Umbilical cord (tissue), 2 donors: ENCODE data around the gene PML. TPM values are rescaled to one million over a fixed set of nuclear protein-coding genes. Genes with fewer than 3 reads are reported as not detected.

Experiments
- DNase-seq: peaks from one replicate; pipeline ENCODE4 v3.0.0-alpha.2; 2015; ENCODE audit warnings: low spot score
- total RNA-seq: library from RNA; depleted of rRNA; stranded (reverse); fragments of >200 nt; gene quantifications from one replicate; pipeline ENCODE4 v1.2.3, GENCODE V29; 2014; ENCODE audit warnings: low replicate concordance; ENCODE audit not compliant: insufficient read depth

Gene PML
- total RNA-seq, 1 donor from 2014 or later: 20.9 TPM

- peak; percentile 87 for DNase-seq
Measured at GRCh38 chr15:74006774-74007639, 12.5 kb downstream of the PML start.

DNA sequence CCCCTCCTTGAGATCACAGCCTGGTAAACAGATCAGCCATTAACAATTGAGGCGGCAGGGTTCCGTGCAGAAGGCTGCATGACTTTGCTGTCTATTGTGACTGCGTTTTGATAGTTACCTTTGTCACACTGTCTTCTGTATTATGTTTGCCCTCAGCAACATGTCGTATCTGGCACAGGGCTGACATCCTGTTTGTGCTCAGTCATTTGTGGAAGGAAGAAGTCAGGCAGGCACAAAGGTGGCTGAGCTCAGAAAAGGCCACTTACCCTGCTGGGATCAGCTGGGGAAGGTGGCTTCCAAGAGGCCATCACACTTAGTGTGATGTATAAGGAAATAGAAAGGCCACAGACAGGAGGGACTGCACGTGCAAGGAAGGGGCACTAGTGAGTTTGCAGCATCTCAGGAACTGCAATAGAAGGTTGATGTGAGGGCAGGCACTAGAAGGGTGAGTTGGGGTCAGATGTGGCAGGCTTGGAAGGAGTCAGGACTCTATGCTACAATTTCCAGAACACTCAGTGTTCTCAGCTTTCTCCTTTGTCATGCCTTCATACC is 13.4 kb downstream of the PML start:
- DNase-seq: no peak

DNA sequence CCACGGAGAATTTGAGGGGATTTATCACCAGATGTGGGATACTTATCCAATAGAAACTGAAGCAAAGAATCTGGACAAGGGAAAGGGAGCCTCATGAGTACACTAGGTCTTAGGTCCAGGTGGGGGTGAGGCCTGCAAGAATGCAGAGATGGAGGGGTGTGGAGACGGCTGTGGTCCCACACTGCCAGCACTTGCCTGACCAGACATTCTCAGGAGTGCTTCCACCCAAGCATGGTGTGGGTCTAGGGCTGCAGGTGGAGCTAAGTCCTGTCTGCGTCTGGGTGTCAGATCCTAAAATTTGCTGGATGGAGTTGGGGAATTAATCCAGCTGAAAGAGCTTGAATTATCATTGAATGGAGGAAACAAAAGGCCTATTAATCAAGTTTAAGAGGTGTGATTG is 14.4 kb downstream of the PML start:
- no peak for DNase-seq

DNA sequence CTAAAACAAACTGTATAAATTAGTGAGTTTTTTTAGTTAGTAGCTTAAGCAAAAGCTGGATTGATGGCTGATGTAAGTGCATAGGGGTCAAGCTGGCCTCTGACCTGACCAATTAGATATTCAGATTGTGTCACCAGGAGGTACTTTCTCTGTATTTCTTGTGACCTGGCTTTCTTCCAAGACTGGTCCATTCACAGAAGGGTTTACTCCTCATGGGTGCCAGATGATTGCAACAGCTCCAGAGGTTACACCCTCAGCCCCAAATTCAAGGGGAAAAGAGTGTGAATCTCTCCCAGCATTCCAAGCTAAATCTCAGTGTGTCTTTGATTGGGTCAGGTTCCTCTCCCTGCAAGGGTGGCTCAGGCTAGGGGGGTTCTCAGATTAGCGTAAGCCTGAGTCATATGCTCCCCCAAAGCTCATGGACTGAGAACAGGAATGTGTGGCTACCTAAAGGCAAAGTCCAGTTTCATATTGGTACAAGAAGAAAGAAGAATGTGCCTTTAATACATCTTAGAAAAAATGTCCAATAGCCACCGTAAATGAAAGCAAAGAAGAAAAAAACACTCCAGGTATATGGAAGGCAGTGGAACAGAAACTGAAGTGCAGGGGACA is 16.5 kb downstream of the PML start:
- no peak for DNase-seq

DNA sequence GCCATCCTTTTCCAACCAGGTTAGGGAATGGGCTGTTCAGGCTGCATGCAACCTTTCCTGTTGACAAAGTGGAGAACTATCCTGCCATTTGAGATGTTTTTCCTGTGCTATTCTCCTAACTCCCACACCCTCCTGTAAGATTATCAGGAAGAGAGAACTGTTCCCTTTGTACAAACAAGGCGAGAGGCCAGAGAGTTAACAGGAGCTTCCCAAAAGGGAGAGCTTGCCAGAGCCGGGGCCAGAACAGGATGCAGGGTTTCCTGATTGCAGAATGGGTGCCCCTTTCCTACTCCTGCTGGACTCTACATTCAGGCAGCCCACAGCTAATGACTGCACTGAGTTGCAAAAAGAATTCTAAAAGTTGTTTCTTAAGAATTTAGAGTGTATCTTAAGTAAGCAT is 17.1 kb downstream of the PML start:
- DNase-seq: peak; percentile 80

- DNase-seq: no peak
Measured at GRCh38 chr15:74013374-74013894, 18.9 kb downstream of the PML start.

DNA sequence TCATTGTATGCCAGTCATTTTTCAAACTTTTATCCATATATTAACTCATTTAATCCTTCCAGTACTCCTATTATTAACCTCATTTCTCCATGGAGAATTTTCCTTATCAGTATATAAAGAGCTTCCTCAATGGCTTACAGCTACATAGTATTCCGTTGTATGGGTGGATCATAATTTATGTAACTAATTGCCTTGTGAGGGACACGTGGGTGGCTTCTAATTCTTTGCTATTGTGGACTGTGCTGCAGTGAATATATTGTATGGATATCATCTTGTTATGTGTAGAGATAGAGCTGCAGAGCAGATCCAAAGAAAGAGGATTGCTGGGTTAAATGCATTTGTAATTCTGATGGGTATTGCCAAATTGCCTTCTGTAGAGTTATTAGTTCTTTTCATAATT is 25.2 kb downstream of the PML start:
- no peak for DNase-seq

GRCh38 chr15:74022706-74023470 is 28.4 kb downstream of the PML start:
- no peak for DNase-seq

- DNase-seq: no peak
Measured at GRCh38 chr15:74024687-74025086, 30.2 kb downstream of the PML start.

- DNase-seq: no peak
Measured at GRCh38 chr15:74025436-74025835, 30.9 kb downstream of the PML start.

- DNase-seq: no peak
Measured at GRCh38 chr15:74027688-74028087, 33.2 kb downstream of the PML start.

GRCh38 chr15:74028646-74029045 is 34.1 kb downstream of the PML start:
- no peak for DNase-seq

- no peak for DNase-seq
Measured at GRCh38 chr15:74032046-74032445, 37.5 kb downstream of the PML start.

DNA sequence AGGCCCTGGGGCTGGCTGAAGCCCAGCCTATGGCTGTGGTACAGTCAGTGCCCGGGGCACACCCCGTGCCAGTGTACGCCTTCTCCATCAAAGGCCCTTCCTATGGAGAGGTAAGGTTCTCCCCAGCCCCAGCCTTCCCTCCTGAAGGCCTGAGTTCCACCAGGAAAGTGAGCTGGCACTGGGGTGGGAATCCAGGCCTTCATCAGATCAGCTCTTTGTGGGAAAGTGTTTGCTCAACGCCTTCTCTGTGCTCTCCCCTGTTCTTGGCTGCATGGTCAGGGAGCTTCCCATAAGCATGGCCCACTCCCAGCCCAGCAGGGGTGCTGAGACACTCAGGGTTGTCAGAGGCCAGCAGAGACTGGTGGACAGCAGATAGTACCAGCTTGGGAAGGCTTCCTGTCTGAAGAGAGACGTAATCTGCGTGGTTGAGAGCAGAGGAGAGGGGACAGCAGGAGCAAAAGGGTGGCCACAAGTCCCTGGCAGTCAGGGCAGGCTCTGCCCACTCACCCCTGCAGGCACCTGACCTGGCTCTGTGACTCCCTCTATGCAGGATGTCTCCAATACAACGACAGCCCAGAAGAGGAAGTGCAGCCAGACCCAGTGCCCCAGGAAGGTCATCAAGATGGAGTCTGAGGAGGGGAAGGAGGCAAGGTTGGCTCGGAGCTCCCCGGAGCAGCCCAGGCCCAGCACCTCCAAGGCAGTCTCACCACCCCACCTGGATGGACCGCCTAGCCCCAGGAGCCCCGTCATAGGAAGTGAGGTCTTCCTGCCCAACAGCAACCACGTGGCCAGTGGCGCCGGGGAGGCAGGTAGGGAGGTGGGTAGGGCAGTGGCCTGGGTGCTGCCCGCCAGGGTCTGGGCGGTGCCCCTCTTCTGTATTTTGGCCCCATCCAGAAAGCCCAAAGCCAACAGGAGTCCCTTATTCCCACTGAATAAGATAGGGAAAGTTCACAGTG is 38.4 kb downstream of the PML start:
- DNase-seq: no peak

- DNase-seq: no peak
Measured at GRCh38 chr15:74034206-74034755, 39.8 kb downstream of the PML start.

DNA sequence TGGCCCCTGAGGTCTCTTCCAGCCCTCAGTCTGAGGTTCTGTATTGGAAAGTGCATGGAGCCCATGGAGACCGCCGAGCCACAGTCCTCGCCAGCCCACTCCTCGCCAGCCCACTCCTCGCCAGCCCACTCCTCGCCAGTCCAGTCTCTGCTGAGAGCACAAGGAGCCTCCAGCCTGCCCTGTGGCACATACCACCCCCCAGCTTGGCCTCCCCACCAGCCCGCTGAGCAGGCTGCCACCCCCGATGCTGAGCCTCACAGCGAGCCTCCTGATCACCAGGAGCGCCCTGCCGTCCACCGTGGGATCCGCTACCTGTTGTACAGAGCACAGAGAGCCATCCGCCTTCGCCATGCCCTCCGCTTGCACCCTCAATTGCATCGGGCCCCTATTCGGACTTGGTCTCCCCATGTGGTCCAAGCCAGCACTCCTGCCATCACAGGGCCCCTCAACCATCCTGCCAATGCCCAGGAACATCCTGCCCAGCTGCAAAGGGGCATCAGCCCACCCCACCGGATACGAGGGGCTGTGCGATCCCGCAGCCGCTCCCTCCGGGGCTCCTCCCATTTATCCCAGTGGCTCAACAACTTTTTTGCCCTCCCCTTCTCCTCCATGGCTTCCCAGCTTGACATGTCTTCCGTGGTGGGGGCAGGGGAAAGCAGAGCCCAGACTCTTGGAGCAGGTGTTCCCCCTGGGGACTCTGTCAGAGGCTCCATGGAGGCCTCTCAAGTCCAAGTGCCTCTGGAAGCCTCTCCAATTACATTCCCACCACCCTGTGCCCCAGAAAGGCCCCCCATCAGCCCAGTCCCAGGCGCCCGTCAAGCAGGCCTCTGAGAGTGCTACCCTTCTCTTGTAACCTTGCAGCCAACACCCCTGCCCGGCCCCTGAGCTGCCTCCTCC is 40.9 kb downstream of the PML start:
- no peak for DNase-seq

DNA sequence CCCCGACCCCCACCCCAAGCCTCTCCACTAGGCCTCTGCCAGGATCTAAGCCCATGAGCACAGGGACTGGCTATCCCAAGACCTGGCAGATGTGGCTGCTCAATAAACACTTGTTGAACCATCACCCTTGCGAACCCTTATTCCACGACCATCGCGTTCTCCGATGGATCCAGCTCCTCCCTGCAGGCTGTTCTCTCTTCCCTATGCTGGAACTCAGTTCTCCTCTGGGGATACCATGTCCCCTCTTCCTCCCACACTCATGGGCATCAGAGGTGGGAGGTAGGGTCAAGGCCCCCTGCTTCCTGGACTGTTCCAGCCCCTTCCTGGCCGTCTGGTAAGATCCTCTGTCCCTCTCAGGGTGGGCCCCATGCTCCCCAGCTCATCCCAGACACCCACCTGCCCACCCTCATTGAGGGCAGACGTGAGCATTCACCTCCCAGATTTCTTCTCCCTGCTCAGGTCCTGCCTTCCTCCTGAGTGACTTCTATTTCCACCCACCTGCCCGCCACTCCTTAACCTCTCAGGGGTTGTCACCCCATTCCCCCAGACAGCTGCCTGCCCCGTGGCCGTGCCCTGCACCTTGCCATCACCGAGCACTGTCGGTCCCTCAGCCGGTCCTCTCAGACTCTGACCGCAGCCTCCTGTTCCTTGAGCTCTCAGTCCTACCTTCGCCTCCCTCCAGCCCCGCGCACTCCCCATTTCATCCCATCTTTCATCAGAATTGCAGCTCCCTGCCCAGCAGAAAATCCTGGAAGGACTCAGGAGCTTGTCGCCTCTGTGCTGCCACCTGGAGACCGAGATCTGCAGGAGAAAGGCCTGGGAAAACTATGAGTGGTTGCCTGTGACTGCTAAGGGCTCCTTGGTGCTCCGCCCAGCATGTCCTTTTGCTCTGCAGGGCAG is 42.0 kb downstream of the PML start:
- peak; percentile 76 for DNase-seq
